GM12878 (cell line): ENCODE measurements around the gene ST7. TPM values are rescaled to one million over a fixed set of nuclear protein-coding genes. Genes with fewer than 3 reads are reported as not detected.

Experiments
- ATAC-seq: fragments of 200-7000 bp; cut with Tn5 transposase; 3 replicates; pipeline ENCODE4 v1.9.1; 2020; ENCODE audit warnings: mild to moderate bottlenecking, moderate library complexity
- BruUV-seq: library from RNA; stranded (reverse); fragments of 400-500 nt; replicated peaks from 2 replicates; lab custom pipeline; 2021; lab: Mats Ljungman, UMichigan
- CTCF ChIA-PET: fragments of 300-600 bp; sonication (Branson Sonifier 250); formaldehyde crosslinking; extraction: SDS; loops from one replicate; lab custom pipeline; 2021; ENCODE audit warnings: inconsistent platforms; lab: Yijun Ruan, JAX
- POLR2A ChIA-PET: fragments of 350-600 bp; formaldehyde crosslinking; extraction: SDS; loops from one replicate; lab custom pipeline; 2021; ENCODE audit warnings: inconsistent platforms; lab: Charles Lee
- RAD21 ChIA-PET: fragments of 300-600 bp; sonication (Branson Sonifier 250); formaldehyde crosslinking; loops from one replicate; lab custom pipeline; 2023; ENCODE audit warnings: antibody characterized with exemption; ENCODE audit not compliant: unreplicated experiment; lab: Charles Lee
- SMC1A ChIA-PET: fragments of 300-600 bp; sonication (Branson Sonifier 250); formaldehyde crosslinking; loops from one replicate; lab custom pipeline; 2023; ENCODE audit not compliant: unreplicated experiment, uncharacterized antibody; lab: Charles Lee
- DNase-seq: peaks from one replicate; pipeline ENCODE4 v3.0.0-alpha.2; 2011; ENCODE audit warnings: low read depth, low spot score
- FAIRE-seq: peaks from 3 replicates; lab custom pipeline; 2011; peaks lifted over from hg19 to GRCh38; lab: Jason Lieb, UNC
- H2AFZ ChIP-seq: 2 replicates; pipeline ENCODE4 v1.6.0; 2011; ENCODE audit warnings: low read depth, low read length, control low read depth; ENCODE audit not compliant: control insufficient read depth
- H3K27ac ChIP-seq: 2 replicates; pipeline ENCODE4 v1.5.1; 2011; ENCODE audit warnings: control low read depth; ENCODE audit not compliant: control insufficient read depth, insufficient read depth
- H3K27me3 ChIP-seq, 2 experiments: replicated peaks in 1 of 2; 2 replicates each; pipeline versions ENCODE4 v1.6.0 to v1.6.1; 2011; ENCODE audit warnings: low read length in 1 of 2; ENCODE audit not compliant: control insufficient read depth in 2 of 2, insufficient read depth in 2 of 2
- H3K36me3 ChIP-seq, 2 experiments: 2 replicates each; pipeline ENCODE4 v1.5.1; 2011; ENCODE audit warnings: low read length in 1 of 2; ENCODE audit not compliant: control insufficient read depth in 2 of 2, insufficient read depth in 2 of 2
- H3K4me1 ChIP-seq: 2 replicates; pipeline ENCODE4 v1.6.1; 2011; ENCODE audit warnings: mild to moderate bottlenecking, low read length, moderate library complexity, mixed read lengths; ENCODE audit not compliant: control insufficient read depth, insufficient read depth
- H3K4me2 ChIP-seq: 2 replicates; pipeline ENCODE4 v1.6.0; 2011; ENCODE audit warnings: control low read depth; ENCODE audit not compliant: control insufficient read depth, insufficient read depth
- H3K4me3 ChIP-seq: fragments of 200-600 bp; sonication (generic); 2 replicates; pipeline ENCODE4 v1.5.1; 2016
- H3K79me2 ChIP-seq: 2 replicates; pipeline ENCODE4 v1.6.0; 2011; ENCODE audit warnings: low read length; ENCODE audit not compliant: control insufficient read depth, insufficient read depth
- H3K9ac ChIP-seq: 2 replicates; pipeline ENCODE4 v1.8.0; 2011; ENCODE audit warnings: low read length, control low read depth, mixed read lengths; ENCODE audit not compliant: control insufficient read depth, insufficient read depth
- H3K9me3 ChIP-seq: replicated peaks from 3 replicates; pipeline ENCODE4 v1.5.1; 2011; ENCODE audit warnings: mild to moderate bottlenecking, low read length; ENCODE audit not compliant: control insufficient read depth, insufficient read depth
- H4K20me1 ChIP-seq: 2 replicates; pipeline ENCODE4 v1.6.0; 2011; ENCODE audit not compliant: control insufficient read depth, insufficient read depth
- ATF7 ChIP-seq: fragments of 450-650 bp; IDR thresholded peaks from 2 replicates; pipeline ENCODE4 v1.6.1; 2016; ENCODE audit warnings: low read depth, mild to moderate bottlenecking
- BMI1 ChIP-seq: fragments of 450-650 bp; IDR thresholded peaks from 2 replicates; pipeline ENCODE4 v1.6.1; 2016; ENCODE audit warnings: mild to moderate bottlenecking, moderate library complexity, borderline replicate concordance
- CBX5 ChIP-seq: sonication (generic); IDR thresholded peaks from 2 replicates; pipeline ENCODE4 v1.6.1; 2016; ENCODE audit warnings: low read depth, moderate library complexity, mild to moderate bottlenecking, inconsistent platforms
- EZH2 ChIP-seq: IDR thresholded peaks from 2 replicates; pipeline ENCODE4 v1.6.1; 2012; ENCODE audit warnings: low read depth, mild to moderate bottlenecking, control low read depth, inconsistent platforms, low read length, borderline replicate concordance; ENCODE audit not compliant: control insufficient read depth
- FOXM1 ChIP-seq: IDR thresholded peaks from 2 replicates; pipeline ENCODE4 v1.6.1; 2012; ENCODE audit warnings: low read depth, mild to moderate bottlenecking, inconsistent platforms, low read length, moderate library complexity
- HDGF ChIP-seq: fragments of 450-650 bp; IDR thresholded peaks from 2 replicates; pipeline ENCODE4 v1.6.1; 2016; ENCODE audit warnings: antibody characterized with exemption
- MXI1 ChIP-seq: fragments of 150-350 bp; IDR thresholded peaks from 2 replicates; pipeline ENCODE4 v1.6.1; 2011; ENCODE audit warnings: low read depth, mild to moderate bottlenecking, inconsistent platforms, low read length, improper control_type of control experiment
- MYC ChIP-seq: IDR thresholded peaks from 2 replicates; pipeline ENCODE4 v1.6.1; 2011; ENCODE audit warnings: mild to moderate bottlenecking, low read length, moderate library complexity, inconsistent platforms; ENCODE audit not compliant: insufficient read depth, insufficient replicate concordance, insufficient read length, severe bottlenecking
- NFYB ChIP-seq: IDR thresholded peaks from 2 replicates; pipeline ENCODE4 v1.6.1; 2011; ENCODE audit warnings: low read depth, mild to moderate bottlenecking, low read length, improper control_type of control experiment, moderate library complexity; ENCODE audit not compliant: insufficient read depth
- PAX5 ChIP-seq: IDR thresholded peaks from 2 replicates; pipeline ENCODE4 v1.6.1; 2011; ENCODE audit warnings: low read depth, low read length, borderline replicate concordance
- RAD51 ChIP-seq: fragments of 450-650 bp; IDR thresholded peaks from 2 replicates; pipeline ENCODE4 v1.6.1; 2016; ENCODE audit warnings: moderate library complexity, mild to moderate bottlenecking, inconsistent platforms
- SMAD5 ChIP-seq: IDR thresholded peaks from 2 replicates; pipeline ENCODE4 v1.6.1; 2016; ENCODE audit warnings: antibody characterized with exemption, low read depth
- SREBF2 ChIP-seq: IDR thresholded peaks from 2 replicates; pipeline ENCODE4 v1.6.1; 2012; ENCODE audit warnings: mild to moderate bottlenecking, low read length
- STAT3 ChIP-seq: IDR thresholded peaks from 2 replicates; pipeline ENCODE4 v1.6.1; 2011; ENCODE audit warnings: low read depth, low read length, improper control_type of control experiment
- SUZ12 ChIP-seq: fragments of 200-600 bp; sonication (generic); IDR thresholded peaks from one replicate; pipeline ENCODE4 v1.6.1; 2018; ENCODE audit warnings: antibody characterized with exemption, mild to moderate bottlenecking; ENCODE audit not compliant: unreplicated experiment
- ZNF384 ChIP-seq: IDR thresholded peaks from 2 replicates; pipeline ENCODE4 v1.6.1; 2012; ENCODE audit warnings: low read depth, mild to moderate bottlenecking, low read length, improper control_type of control experiment, borderline replicate concordance
- ZNF622 ChIP-seq: fragments of 450-650 bp; IDR thresholded peaks from 2 replicates; pipeline ENCODE4 v1.6.1; 2017; ENCODE audit warnings: mild to moderate bottlenecking, inconsistent platforms
- WGBS: methylation state at CpG from one replicate; pipeline ENCODE4 v1.1.6; 2016; ENCODE audit warnings: low lambda C conversion rate; ENCODE audit not compliant: insufficient replicate concordance, insufficient coverage; ENCODE audit errors: missing lambda C conversion rate; 5-methylcytosine and 5-hydroxymethylcytosine counted together
- in situ Hi-C: fragments of 300-500 bp; cut with MboI; formaldehyde crosslinking; loops from 9 replicates; pipeline ENCODE4 v1.14.3; 2018; ENCODE audit warnings: mixed read lengths
- intact Hi-C: fragments of 100-400 bp; cut with micrococcal nuclease; formaldehyde crosslinking; loops from one replicate; pipeline ENCODE4 v1.14.2; 2022; ENCODE audit not compliant: unreplicated experiment
- polyA plus RNA-seq, 11 experiments: library from polyadenylated mRNA; depleted of rRNA in 4 of 11; unstranded in 6 of 11; stranded (reverse) in 5 of 11; fragments of >200 nt; fragmentation: Nextera tagmentation in 4 of 11; fragmentation: Illumina TruSeq in 1 of 11; extraction: Ambion mirVana in 4 of 11; extraction: Trizol in 1 of 11; gene quantifications; 1 replicate in 1 of 11; 2 replicates in 10 of 11; pipeline versions ENCODE4 v1.2.1 to v1.2.3, GENCODE V29; 2011 to 2016; ENCODE audit warnings: inconsistent platforms in 2 of 11, missing spikeins in 2 of 11, low read depth in 1 of 11
- total RNA-seq, 4 experiments: library from RNA; depleted of rRNA in 3 of 4; stranded (reverse); fragments of >200 nt in 3 of 4; fragmentation: Illumina TruSeq in 1 of 4; extraction: Trizol in 1 of 4; gene quantifications; 2 replicates each; pipeline versions ENCODE4 v1.2.1 to v1.2.3, GENCODE V29; 2013 to 2021
- TF ChIP-seq, protein P1 (sequence below): IDR thresholded peaks from 2 replicates; pipeline ENCODE4 v1.6.1; 2011; ENCODE audit warnings: mild to moderate bottlenecking, low read depth, low read length, moderate library complexity; ENCODE audit not compliant: insufficient replicate concordance
- TF ChIP-seq, protein P2 (sequence below): IDR thresholded peaks from 2 replicates; pipeline ENCODE4 v1.6.1; 2012; ENCODE audit warnings: low read depth, low read length, improper control_type of control experiment

The ST7 gene
- total and polyA plus RNA-seq, 10 of the 15 experiments (the other 5 are each of a cell fraction or from before 2014, with no cell fraction given): 27.7 to 76.4 (median 53.6) TPM

DNA sequence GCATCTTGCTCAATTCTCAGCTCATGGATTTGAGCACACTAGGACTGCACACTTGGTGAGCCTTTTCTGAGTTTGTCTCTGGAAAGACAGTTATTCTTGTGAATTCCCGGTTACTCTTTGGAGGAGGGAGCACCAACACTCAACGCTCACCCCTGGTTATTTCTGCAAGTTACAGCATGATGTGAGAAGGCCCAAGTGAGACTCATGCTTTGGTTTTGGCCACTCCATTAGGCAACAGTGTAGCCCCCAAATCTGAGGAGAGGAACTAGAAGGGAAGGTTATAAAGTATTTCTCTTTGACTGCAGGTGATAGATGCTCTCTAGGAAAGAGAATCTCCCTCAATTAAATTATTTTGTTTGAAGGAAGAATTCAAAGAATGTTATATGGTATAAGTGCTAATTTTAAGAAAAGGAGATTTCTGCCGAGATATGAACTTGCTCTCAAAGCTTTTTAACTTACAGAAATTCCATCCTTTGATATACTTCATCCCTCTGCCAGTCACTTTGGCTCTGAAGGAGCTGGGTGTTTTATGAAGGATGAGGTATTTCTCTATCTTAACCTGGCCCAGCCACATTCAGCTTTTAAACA, 186.2 kb downstream of the ST7 start:
- CTCF ChIA-PET: interaction anchor here (0.5 to 1.7 kb wide), 3 partner anchors 8 to 184 kb away, joined by 3 to 6 read pairs (median 4); no protein-coding TSS in a partner anchor
- in situ Hi-C loops: no loop called here

DNA sequence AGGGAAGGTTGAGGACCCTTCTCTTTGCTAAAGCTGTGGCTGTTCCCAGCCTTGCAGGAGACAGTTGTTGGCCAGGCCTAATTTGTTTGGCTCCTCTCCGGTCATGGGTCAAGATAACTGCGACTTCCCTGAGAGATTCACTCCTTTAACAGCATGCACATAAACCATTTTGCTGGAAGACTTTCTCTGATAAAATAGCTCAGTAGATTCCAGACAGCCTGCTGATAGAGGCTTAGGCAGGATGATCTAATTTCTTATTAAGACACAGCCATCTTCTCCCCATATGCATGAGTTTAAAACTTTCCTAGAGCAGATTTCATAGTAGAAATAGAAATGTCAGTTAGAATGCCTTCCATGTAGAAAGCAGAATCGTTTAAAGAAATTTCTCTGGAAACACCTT, 187.6 kb downstream of the ST7 start:
- BruUV-seq: no TSS peak
- Histone ChIP-seq H3K4me2 (no peak overlapping the region), H2AFZ (no peak overlapping the region)
- TF ChIP-seq MYC: no peak
- TF ChIP-seq RAD51: no peak
- TF ChIP-seq NFYB: no peak
- TF ChIP-seq ZNF622: no peak
- TF ChIP-seq SUZ12: no peak
- TF ChIP-seq EZH2: no peak
- TF ChIP-seq BMI1: no peak
- TF ChIP-seq STAT3: no peak
- no peak for TF ChIP-seq FOXM1
- TF ChIP-seq, protein P1, sequence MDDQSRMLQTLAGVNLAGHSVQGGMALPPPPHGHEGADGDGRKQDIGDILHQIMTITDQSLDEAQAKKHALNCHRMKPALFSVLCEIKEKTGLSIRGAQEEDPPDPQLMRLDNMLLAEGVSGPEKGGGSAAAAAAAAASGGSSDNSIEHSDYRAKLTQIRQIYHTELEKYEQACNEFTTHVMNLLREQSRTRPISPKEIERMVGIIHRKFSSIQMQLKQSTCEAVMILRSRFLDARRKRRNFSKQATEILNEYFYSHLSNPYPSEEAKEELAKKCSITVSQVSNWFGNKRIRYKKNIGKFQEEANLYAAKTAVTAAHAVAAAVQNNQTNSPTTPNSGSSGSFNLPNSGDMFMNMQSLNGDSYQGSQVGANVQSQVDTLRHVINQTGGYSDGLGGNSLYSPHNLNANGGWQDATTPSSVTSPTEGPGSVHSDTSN: no peak
- no peak for TF ChIP-seq SMAD5
- TF ChIP-seq ATF7: no peak
- no peak for TF ChIP-seq HDGF
- TF ChIP-seq SREBF2: no peak
- TF ChIP-seq, protein P2, sequence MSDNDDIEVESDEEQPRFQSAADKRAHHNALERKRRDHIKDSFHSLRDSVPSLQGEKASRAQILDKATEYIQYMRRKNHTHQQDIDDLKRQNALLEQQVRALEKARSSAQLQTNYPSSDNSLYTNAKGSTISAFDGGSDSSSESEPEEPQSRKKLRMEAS: no peak

More for the DNA sequence above, 186.2 kb downstream of the ST7 start:
- no peak overlapping the region for H3K9ac ChIP-seq
- no peak for ATAC-seq
- H3K4me3 ChIP-seq: no peak overlapping the region
- ChIA-PET SMC1A (interaction anchor here (0.7 to 2.6 kb wide), 4 partner anchors 10 to 154 kb away, joined by 3 to 7 read pairs (median 4); no protein-coding TSS in a partner anchor), POLR2A (no interaction called here), RAD21 (no interaction called here)
- BruUV-seq: no TSS peak
- H4K20me1 ChIP-seq: no peaks in the 10 kb centered on the region
- no peak overlapping the region for H2AFZ ChIP-seq
- no peaks in the 10 kb centered on the region for H3K9me3 ChIP-seq
- H3K36me3 ChIP-seq: peaks cover 6 to 36% of the 10 kb centered on the region in 2 experiments
- intact Hi-C loops: no loop called here
- H3K79me2 ChIP-seq: no peaks in the 10 kb centered on the region
- H3K27me3 ChIP-seq: no peaks in the 10 kb centered on the region
- H3K4me1 ChIP-seq: peaks cover 3% of the 10 kb centered on the region; the same call in 1 of the 2 replicates
- no peak overlapping the region for H3K27ac ChIP-seq
- no peak for DNase-seq
- no peak overlapping the region for H3K4me2 ChIP-seq
- FAIRE-seq: no peak
- WGBS: 79% methylated on average over 3 of the region's 3 CpGs
- TF ChIP-seq MXI1: no peak
- TF ChIP-seq PAX5: no peak
- no peak for TF ChIP-seq ZNF384
- no peak for TF ChIP-seq CBX5

More for the DNA sequence above, 187.6 kb downstream of the ST7 start:
- Histone ChIP-seq H3K79me2 (no peaks in the 10 kb centered on the region), H3K36me3 (peaks cover 3 to 28% of the 10 kb centered on the region in 2 experiments), H3K27ac (no peak overlapping the region), H3K27me3 (no peaks in the 10 kb centered on the region), H3K4me1 (no peaks in the 10 kb centered on the region), H3K9ac (no peak overlapping the region), H3K4me3 (no peak overlapping the region), H3K9me3 (no peaks in the 10 kb centered on the region), H4K20me1 (no peaks in the 10 kb centered on the region)
- SMC1A ChIA-PET: interaction anchor here (0.6 to 2.6 kb wide), 3 partner anchors 13 to 155 kb away, joined by 4 to 7 read pairs (median 4); no protein-coding TSS in a partner anchor
- in situ Hi-C loops (no loop called here), intact Hi-C loops (no loop called here)
- DNase-seq (no peak), ATAC-seq (no peak), FAIRE-seq (no peak)
- CTCF ChIA-PET: interaction anchor here (1.0 to 1.7 kb wide), 4 partner anchors 9 to 153 kb away, joined by 3 to 4 read pairs (median 3); no protein-coding TSS in a partner anchor
- WGBS: 98% methylated on average over 3 of the region's 3 CpGs
- POLR2A ChIA-PET: no interaction called here
- RAD21 ChIA-PET: interaction anchor here (1.2 kb wide), 1 partner anchor 14 kb away, joined by 3 read pairs; no protein-coding TSS in a partner anchor
